ENCODE results near the gene NRROS.
"Not testable (repeated sequence)": the region's sequence is repeated elsewhere in the genome, so short reads cannot be mapped to it uniquely, and the experiment has no call there.

Gene NRROS

DNA sequence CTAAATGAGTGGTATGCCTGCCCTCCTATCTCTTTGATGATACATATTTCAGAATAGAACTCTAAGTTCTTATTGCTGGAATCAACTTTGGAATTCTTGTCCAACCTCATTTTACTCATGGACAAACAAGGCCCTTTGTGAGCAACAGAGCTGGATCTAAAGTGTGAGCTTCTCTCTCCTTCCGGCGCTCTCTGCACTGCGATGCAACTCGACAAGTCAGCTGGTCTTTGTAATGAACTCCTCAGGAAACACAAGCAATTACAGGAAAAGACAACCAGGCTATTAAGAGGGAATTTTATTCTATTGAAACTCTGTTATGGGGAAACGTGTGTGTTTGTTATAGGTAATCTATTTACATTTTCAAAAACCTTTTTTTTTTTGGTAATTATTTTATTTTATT, 20.3 kb upstream of the NRROS start:
- Mint-ChIP-seq H3K9me3 (no peaks in the 10 kb centered on the region), H3K27ac (no peak overlapping the region), H3K4me1 (peaks cover 18% of the 10 kb centered on the region), H3K36me3 (no peaks in the 10 kb centered on the region), H3K4me3 (no peak overlapping the region)
- ATAC-seq (no peak), DNase-seq (ENCODE audit: low spot score in 2 of 2) (no peak)

GRCh38 chr3:196619627-196620026, 19.9 kb upstream of the NRROS start:
- not testable (repeated sequence) for H3K9me3 Mint-ChIP-seq; ATAC-seq; DNase-seq (ENCODE audit: low spot score in 2 of 2); H3K4me3 Mint-ChIP-seq; H3K36me3 Mint-ChIP-seq
- peaks cover 22% of the 10 kb centered on the region for H3K4me1 Mint-ChIP-seq
- H3K27ac Mint-ChIP-seq = peak overlapping the region; percentile 74

DNA sequence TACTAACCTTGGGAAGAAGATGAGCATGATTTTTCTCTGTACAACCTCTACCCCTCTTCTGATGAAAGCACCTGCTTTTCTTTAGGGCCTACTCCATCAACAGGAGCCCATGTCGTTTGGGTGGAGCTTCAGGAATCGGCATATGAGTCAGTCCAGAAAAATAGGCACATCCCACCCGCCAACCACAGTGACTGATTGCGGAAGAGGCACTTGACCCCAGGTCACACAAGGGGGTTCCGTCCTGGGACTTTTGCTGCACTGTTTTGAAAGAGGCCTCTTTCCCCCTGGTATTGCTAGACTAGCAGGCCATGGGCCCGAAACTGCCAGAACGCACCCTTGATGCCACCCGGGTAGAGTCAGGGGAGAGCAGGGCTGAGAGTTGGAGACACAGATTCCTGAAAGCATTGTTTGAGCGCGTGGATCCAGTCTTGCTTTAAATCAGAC, 19.3 kb upstream of the NRROS start:
- Mint-ChIP-seq H3K4me1 (peaks cover 28% of the 10 kb centered on the region), H3K9me3 (no peaks in the 10 kb centered on the region), H3K27ac (peak overlapping the region; percentile 74), H3K36me3 (no peaks in the 10 kb centered on the region), H3K4me3 (peak overlapping the region; percentile 63)
- ATAC-seq (peak; percentile 92), DNase-seq (ENCODE audit: low spot score in 2 of 2) (peak; percentile 31 to 70)

DNA sequence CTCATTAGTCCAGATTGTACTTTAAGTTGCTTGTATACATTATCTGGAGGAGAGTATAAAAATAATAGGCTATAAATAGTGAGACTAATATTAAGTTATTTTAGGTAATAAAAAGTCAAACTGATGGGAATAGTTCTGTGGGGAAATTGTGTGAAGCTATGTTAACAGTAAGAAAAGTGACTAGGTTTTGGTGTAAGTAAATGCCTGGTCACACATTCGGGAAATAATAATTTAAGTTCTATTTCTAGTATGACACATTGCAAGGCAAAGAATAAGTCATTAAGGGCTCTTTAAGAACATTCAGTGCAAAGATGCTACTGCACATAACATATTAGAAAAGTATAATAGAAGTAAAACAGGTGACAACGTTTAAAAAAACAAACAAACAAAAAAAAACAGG, 18.8 kb upstream of the NRROS start:
- H3K4me1 Mint-ChIP-seq = peaks cover 32% of the 10 kb centered on the region
- no peaks in the 10 kb centered on the region for H3K36me3 Mint-ChIP-seq
- H3K27ac Mint-ChIP-seq = peak overlapping the region; percentile 74
- ATAC-seq (no peak), DNase-seq (ENCODE audit: low spot score in 2 of 2) (no peak)
- H3K9me3 Mint-ChIP-seq = no peaks in the 10 kb centered on the region
- H3K4me3 Mint-ChIP-seq = peak overlapping the region; percentile 63

- DNase-seq (ENCODE audit: low spot score in 2 of 2) (no peak), ATAC-seq (no peak)
- H3K36me3 Mint-ChIP-seq = no peaks in the 10 kb centered on the region
- no peak overlapping the region for H3K4me3 Mint-ChIP-seq
- H3K9me3 Mint-ChIP-seq = no peaks in the 10 kb centered on the region
- peaks cover 32% of the 10 kb centered on the region for H3K4me1 Mint-ChIP-seq
- H3K27ac Mint-ChIP-seq = no peak overlapping the region
Observed at GRCh38 chr3:196621611-196622010, 17.9 kb upstream of the NRROS start.

- Mint-ChIP-seq H3K9me3 (no peaks in the 10 kb centered on the region), H3K27ac (no peak overlapping the region), H3K36me3 (no peaks in the 10 kb centered on the region), H3K4me3 (peak overlapping the region; percentile 38), H3K4me1 (peaks cover 32% of the 10 kb centered on the region)
- ATAC-seq (peak; percentile 78), DNase-seq (ENCODE audit: low spot score in 2 of 2) (no peak)
Observed at GRCh38 chr3:196624067-196624790, 15.3 kb upstream of the NRROS start.

GRCh38 chr3:196624907-196625306, 14.6 kb upstream of the NRROS start:
- H3K27ac Mint-ChIP-seq = no peak overlapping the region
- no peaks in the 10 kb centered on the region for H3K36me3 Mint-ChIP-seq
- ATAC-seq (no peak), DNase-seq (ENCODE audit: low spot score in 2 of 2) (no peak)
- peak overlapping the region; percentile 38 for H3K4me3 Mint-ChIP-seq
- H3K4me1 Mint-ChIP-seq = peaks cover 35% of the 10 kb centered on the region
- no peaks in the 10 kb centered on the region for H3K9me3 Mint-ChIP-seq

- no peak for DNase-seq (ENCODE audit: low spot score in 2 of 2)
- Mint-ChIP-seq H3K9me3 (no peaks in the 10 kb centered on the region), H3K4me3 (no peak overlapping the region), H3K27ac (no peak overlapping the region), H3K4me1 (peaks cover 35% of the 10 kb centered on the region), H3K36me3 (peaks cover 4% of the 10 kb centered on the region)
- no peak for ATAC-seq
Observed at GRCh38 chr3:196625331-196625730, 14.2 kb upstream of the NRROS start.

DNA sequence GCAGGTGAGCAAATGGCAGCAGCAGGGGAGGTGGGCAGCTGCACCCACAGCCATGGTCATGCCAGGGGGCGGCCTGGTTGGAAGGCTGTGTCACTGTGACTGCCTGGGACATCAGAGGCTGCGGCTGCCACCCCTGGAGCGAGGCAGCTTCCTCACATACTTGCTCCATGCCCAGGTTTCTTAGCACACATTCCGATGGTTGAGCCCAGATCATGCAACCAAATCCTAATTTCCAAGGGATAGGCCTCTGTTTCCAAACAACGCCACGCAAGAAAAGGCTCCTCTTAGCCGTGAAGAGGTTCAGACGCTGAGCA, 11.6 kb upstream of the NRROS start:
- no peak overlapping the region for H3K27ac Mint-ChIP-seq
- peaks cover 7% of the 10 kb centered on the region for H3K36me3 Mint-ChIP-seq
- ATAC-seq (no peak), DNase-seq (ENCODE audit: low spot score in 2 of 2) (no peak)
- peaks cover 44% of the 10 kb centered on the region for H3K4me1 Mint-ChIP-seq
- no peaks in the 10 kb centered on the region for H3K9me3 Mint-ChIP-seq
- H3K4me3 Mint-ChIP-seq = no peak overlapping the region

- peaks cover 7% of the 10 kb centered on the region for H3K36me3 Mint-ChIP-seq
- no peaks in the 10 kb centered on the region for H3K9me3 Mint-ChIP-seq
- DNase-seq (ENCODE audit: low spot score in 2 of 2) = no peak
- H3K4me3 Mint-ChIP-seq = no peak overlapping the region
- no peak for ATAC-seq
- peaks cover 56% of the 10 kb centered on the region for H3K4me1 Mint-ChIP-seq
- H3K27ac Mint-ChIP-seq = no peak overlapping the region
Observed at GRCh38 chr3:196629228-196629627, 10.3 kb upstream of the NRROS start.

DNA sequence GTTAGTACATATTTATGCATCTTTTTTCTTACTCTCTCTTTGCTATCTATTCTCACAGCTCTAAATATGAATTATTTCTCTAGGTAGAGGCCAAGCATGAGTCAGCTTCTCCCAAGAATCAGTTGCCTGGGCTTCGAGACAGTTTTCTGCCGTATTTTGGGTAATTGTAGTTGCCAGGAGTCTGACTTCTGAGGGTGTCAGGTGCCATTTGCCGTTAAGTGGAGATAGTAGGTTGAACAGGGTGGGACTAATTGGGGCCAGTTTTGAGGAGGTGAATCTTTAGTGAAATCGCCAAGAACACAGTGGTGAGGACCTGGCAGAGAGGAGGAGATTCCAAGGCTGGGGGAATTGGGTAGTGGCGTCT, 7.8 kb upstream of the NRROS start:
- Mint-ChIP-seq H3K36me3 (peaks cover 7% of the 10 kb centered on the region), H3K4me3 (peak overlapping the region; percentile 72), H3K4me1 (peaks cover 57% of the 10 kb centered on the region), H3K27ac (peak overlapping the region; percentile 83), H3K9me3 (no peaks in the 10 kb centered on the region)
- DNase-seq (ENCODE audit: low spot score in 2 of 2) (no peak), ATAC-seq (no peak)

DNA sequence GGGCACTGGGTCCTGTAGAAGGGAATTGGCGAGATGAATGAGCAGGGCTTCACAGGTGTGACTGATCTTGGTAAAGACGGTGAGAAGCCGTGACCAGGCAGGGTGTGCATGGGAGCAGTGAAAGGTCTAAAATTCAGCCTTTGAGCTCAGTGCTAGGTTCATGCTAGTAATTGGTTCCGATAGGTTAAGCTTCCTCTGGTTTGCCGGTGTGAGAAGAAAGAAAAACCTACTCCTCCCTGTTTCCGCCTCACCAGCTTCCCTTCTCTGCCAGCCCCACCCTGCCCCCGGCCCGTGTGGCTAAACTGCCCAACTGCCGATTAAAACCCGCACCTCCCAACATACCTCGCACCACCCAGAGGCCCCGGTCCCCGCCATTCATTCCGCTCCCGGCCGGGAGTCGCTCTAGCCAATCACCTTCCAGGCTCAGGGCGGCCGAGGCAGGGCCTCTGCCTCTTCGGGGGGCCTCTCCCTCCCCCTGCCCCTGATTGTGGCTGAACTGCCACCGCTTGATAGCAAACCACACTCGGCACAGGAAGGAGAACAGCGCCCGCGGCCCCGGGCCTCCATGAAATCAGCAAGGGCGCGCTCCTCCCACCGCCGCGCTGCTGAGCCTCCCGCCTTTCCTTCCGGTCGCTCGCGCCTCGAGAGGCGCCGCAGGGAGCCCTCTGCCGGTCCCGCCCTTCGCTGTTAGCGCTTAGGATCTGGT, 7.3 kb upstream of the NRROS start:
- Mint-ChIP-seq H3K9me3 (no peaks in the 10 kb centered on the region), H3K36me3 (peaks cover 7% of the 10 kb centered on the region), H3K4me1 (peaks cover 57% of the 10 kb centered on the region), H3K27ac (peak overlapping the region; percentile 83), H3K4me3 (peak overlapping the region; percentile 72)
- DNase-seq (ENCODE audit: low spot score in 2 of 2) = peak; percentile 72 to 94
- ATAC-seq = peak; percentile 86

DNA sequence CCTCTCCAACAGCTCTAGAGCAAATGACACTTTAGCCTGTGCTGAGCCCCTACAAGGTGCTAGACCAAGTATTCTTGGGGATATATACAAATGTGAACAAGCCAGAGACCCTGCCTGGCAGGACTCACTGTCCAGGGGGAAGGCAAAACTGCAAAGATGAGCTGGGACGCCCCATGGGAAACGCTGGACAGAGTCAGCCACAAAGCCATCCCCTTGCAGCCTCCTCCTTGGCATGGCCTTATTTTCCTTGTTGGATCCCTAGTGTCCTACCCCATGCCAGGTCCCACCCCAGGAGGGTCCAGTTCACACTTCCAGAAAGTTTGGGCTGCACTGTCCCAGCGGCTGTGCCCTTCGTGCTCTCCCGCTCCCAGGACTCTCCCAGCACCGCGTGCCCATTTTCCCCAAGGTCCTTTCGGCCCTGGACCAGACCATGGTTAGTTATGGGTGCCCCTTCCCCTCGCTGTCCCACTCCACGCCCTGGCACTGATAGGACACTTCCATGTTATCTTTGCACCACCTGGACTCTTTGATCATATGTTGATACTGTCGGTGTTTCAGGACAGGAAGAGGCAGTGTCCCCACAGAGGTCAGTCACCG, 5.8 kb upstream of the NRROS start:
- no peak for ATAC-seq
- Mint-ChIP-seq H3K36me3 (peaks cover 7% of the 10 kb centered on the region), H3K4me1 (peaks cover 59% of the 10 kb centered on the region), H3K9me3 (no peaks in the 10 kb centered on the region), H3K27ac (peak overlapping the region; percentile 83), H3K4me3 (peak overlapping the region; percentile 72)
- no peak for DNase-seq (ENCODE audit: low spot score in 2 of 2)

DNA sequence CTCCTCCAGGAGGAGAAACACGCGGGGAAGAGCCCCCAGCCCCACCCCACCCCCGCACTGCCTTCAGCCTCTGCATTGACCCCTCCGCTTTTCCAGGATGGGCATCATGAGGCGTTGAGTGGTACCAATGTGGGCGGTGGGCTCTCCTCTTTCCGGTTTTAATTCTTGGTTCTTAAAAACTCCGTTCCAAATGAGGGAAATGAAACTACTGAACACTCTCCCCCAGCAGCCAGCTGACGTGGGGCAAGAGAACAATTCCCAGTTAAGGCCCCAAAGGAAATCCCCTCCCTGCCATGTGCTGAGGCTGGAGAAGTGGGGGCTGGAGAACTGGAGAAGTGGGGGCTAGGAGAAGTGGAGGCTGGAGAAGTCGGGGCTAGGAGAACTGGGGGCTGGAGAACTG, 5.3 kb upstream of the NRROS start:
- H3K4me1 Mint-ChIP-seq = peaks cover 64% of the 10 kb centered on the region
- no peak for DNase-seq (ENCODE audit: low spot score in 2 of 2)

GRCh38 chr3:196634829-196635228, 4.7 kb upstream of the NRROS start:
- Mint-ChIP-seq H3K4me3 (no peak overlapping the region), H3K9me3 (no peaks in the 10 kb centered on the region), H3K4me1 (peaks cover 68% of the 10 kb centered on the region), H3K27ac (peak overlapping the region; percentile 40), H3K36me3 (peaks cover 15% of the 10 kb centered on the region)
- ATAC-seq (no peak), DNase-seq (ENCODE audit: low spot score in 2 of 2) (no peak)

More for the DNA sequence above, 5.3 kb upstream of the NRROS start:
- Mint-ChIP-seq H3K27ac (peak overlapping the region; percentile 83), H3K4me3 (peak overlapping the region; percentile 72), H3K36me3 (peaks cover 9% of the 10 kb centered on the region), H3K9me3 (no peaks in the 10 kb centered on the region)
- ATAC-seq = no peak
